ENCODE results near the gene CDAN1. TPM values are rescaled to one million over a fixed set of nuclear protein-coding genes. Genes with fewer than 3 reads are reported as not detected.

The CDAN1 gene
- total and polyA plus RNA-seq, 12 donors = 3.6 to 40.8 (median 14.8) TPM

- no peak for DNase-seq
- peaks cover 0 to 97% of the 10 kb centered on the region in 2 donors for H3K36me3 ChIP-seq (replicated peaks in 1 of 2)
Measured at GRCh38 chr15:42729409-42729808, 7.5 kb downstream of the CDAN1 start.

DNA sequence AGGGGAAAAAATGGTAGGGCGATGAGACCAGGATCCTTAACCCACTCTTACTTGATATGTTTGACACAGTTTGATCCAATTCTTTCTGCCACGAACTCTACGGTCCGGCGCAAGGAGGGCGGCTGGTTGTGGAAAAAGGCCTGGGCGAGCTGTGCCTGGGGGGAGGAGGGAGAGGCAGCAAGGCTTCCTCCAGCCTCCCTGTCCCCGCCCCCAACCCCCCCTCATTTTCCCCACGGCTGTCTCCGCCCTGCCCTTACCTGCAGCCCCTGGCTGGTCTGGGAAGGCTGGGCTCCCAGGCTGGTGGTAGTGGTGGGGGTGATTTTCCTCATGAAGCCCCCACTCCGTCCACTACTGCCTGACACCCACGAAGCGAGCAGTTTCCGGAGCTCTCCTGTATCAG lies 8.0 kb downstream of the CDAN1 start:
- Histone ChIP-seq H3K36me3 (replicated peaks in 1 of 2) (peaks cover 0 to 100% of the 10 kb centered on the region in 2 donors), H3K4me3 (no peak overlapping the region), H3K27ac (no peak overlapping the region), H3K9me3 (replicated peaks in 1 of 3) (no peaks in the 10 kb centered on the region), H3K27me3 (no peaks in the 10 kb centered on the region), H3K4me1 (replicated peaks in 1 of 2) (no peaks in the 10 kb centered on the region)
- no peak for TF ChIP-seq POLR2A (IDR thresholded peaks at IDR 0.05)
- TF ChIP-seq, protein P1, sequence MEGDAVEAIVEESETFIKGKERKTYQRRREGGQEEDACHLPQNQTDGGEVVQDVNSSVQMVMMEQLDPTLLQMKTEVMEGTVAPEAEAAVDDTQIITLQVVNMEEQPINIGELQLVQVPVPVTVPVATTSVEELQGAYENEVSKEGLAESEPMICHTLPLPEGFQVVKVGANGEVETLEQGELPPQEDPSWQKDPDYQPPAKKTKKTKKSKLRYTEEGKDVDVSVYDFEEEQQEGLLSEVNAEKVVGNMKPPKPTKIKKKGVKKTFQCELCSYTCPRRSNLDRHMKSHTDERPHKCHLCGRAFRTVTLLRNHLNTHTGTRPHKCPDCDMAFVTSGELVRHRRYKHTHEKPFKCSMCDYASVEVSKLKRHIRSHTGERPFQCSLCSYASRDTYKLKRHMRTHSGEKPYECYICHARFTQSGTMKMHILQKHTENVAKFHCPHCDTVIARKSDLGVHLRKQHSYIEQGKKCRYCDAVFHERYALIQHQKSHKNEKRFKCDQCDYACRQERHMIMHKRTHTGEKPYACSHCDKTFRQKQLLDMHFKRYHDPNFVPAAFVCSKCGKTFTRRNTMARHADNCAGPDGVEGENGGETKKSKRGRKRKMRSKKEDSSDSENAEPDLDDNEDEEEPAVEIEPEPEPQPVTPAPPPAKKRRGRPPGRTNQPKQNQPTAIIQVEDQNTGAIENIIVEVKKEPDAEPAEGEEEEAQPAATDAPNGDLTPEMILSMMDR (IDR thresholded peaks at IDR 0.05) = no peak
- 88 to 95% (median 89%) methylated on average over 10 to 14 of the region's 14 CpGs for WGBS, 4 donors
- no peak for DNase-seq
- intact Hi-C loops (cut with DNase I) = no loop called here

More at GRCh38 chr15:42729409-42729808, 7.5 kb downstream of the CDAN1 start:
- 94 to 98% (median 96%) methylated on average over 5 to 7 of the region's 7 CpGs for WGBS, 4 donors
- peaks cover 0 to 4% of the 10 kb centered on the region in 2 donors for H3K4me1 ChIP-seq (replicated peaks in 1 of 2)
- no peak for TF ChIP-seq POLR2A (IDR thresholded peaks at IDR 0.05)
- TF ChIP-seq, protein P1 (IDR thresholded peaks at IDR 0.05) = no peak
- no peaks in the 10 kb centered on the region for H3K27me3 ChIP-seq
- H3K4me3 ChIP-seq = no peak overlapping the region
- intact Hi-C loops (cut with DNase I) = no loop called here
- no peak overlapping the region for H3K27ac ChIP-seq
- no peaks in the 10 kb centered on the region for H3K9me3 ChIP-seq (replicated peaks in 1 of 3)

DNA sequence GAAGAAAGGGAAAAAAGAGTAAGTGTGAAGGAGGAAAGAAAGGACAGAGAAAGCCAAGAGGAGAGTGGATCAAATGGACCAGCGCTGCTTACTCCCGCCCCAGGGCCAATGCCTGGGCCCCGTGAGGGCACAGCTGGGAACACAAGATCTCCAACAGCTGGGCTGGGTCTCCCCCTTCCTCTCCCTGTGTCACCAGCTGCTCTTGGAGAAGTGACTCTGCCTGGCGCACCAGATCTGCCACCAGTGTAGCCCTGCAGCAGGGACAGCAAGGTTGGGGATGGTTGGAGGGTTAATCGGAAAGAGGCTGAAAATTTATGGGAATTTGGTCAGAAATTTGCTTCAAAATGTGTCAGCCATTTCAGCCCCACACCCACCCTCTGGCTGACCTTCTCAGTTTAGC lies 8.4 kb downstream of the CDAN1 start:
- H3K9me3 ChIP-seq (replicated peaks in 1 of 3) = no peaks in the 10 kb centered on the region
- H3K36me3 ChIP-seq (replicated peaks in 1 of 2) = peaks cover 0 to 100% of the 10 kb centered on the region in 2 donors
- H3K27me3 ChIP-seq = no peaks in the 10 kb centered on the region
- WGBS, 4 donors = 85 to 98% (median 90%) methylated on average over 5 of the region's 5 CpGs
- intact Hi-C loops (cut with DNase I) = no loop called here
- no peak overlapping the region for H3K4me3 ChIP-seq
- TF ChIP-seq POLR2A (IDR thresholded peaks at IDR 0.05) = no peak
- TF ChIP-seq, protein P1 (IDR thresholded peaks at IDR 0.05) = no peak
- no peaks in the 10 kb centered on the region for H3K4me1 ChIP-seq (replicated peaks in 1 of 2)
- no peak for DNase-seq
- no peak overlapping the region for H3K27ac ChIP-seq

DNA sequence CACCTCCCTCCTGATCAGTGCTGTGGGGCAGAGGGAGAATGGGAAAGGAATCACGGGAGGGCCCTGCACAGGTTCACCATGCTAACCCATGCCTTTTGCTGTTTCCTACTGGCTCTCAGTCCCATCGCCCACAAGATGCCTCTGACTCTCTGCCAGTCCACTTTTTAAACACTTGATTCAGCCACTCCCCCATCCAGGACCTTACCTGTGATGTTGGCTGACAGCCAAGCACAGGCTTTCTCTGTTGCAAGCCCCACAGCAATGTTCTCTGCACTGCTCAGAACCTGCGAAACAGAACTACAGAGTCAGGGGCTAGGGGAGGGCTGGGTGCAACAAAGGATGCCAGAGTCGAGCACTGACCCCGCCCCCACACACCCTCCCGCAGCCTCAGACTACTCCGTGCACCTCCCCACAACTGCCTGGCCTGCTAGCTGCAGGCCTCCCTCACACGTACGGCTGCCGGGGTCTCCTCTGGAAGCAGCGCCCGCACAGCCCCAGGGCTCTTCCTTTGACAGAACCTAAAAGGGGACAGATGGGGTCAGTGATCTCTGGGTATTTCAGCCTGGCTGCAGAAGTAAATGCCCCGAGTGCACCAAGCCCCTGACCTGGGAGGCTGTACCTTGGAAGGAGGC lies 9.1 kb downstream of the CDAN1 start:
- 82 to 88% (median 87%) methylated on average over 6 to 13 of the region's 13 CpGs for WGBS, 4 donors
- no peak for DNase-seq
- Histone ChIP-seq H3K4me1 (replicated peaks in 1 of 2) (no peaks in the 10 kb centered on the region), H3K27me3 (no peaks in the 10 kb centered on the region), H3K4me3 (no peak overlapping the region), H3K27ac (no peak overlapping the region), H3K36me3 (replicated peaks in 1 of 2) (peaks cover 0 to 100% of the 10 kb centered on the region in 2 donors), H3K9me3 (replicated peaks in 1 of 3) (no peaks in the 10 kb centered on the region)
- no peak for TF ChIP-seq POLR2A (IDR thresholded peaks at IDR 0.05)
- TF ChIP-seq, protein P1 (IDR thresholded peaks at IDR 0.05) = no peak
- intact Hi-C loops (cut with DNase I) = no loop called here
